Measurements from ENCODE around the gene PCSK7.
"Not testable (repeated sequence)": the region's sequence is repeated elsewhere in the genome, so short reads cannot be mapped to it uniquely, and the experiment has no call there.

Gene PCSK7, protein sequence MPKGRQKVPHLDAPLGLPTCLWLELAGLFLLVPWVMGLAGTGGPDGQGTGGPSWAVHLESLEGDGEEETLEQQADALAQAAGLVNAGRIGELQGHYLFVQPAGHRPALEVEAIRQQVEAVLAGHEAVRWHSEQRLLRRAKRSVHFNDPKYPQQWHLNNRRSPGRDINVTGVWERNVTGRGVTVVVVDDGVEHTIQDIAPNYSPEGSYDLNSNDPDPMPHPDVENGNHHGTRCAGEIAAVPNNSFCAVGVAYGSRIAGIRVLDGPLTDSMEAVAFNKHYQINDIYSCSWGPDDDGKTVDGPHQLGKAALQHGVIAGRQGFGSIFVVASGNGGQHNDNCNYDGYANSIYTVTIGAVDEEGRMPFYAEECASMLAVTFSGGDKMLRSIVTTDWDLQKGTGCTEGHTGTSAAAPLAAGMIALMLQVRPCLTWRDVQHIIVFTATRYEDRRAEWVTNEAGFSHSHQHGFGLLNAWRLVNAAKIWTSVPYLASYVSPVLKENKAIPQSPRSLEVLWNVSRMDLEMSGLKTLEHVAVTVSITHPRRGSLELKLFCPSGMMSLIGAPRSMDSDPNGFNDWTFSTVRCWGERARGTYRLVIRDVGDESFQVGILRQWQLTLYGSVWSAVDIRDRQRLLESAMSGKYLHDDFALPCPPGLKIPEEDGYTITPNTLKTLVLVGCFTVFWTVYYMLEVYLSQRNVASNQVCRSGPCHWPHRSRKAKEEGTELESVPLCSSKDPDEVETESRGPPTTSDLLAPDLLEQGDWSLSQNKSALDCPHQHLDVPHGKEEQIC
- 232 to 464 (median 287) reads per million in 3 experiments for total RNA-seq

DNA sequence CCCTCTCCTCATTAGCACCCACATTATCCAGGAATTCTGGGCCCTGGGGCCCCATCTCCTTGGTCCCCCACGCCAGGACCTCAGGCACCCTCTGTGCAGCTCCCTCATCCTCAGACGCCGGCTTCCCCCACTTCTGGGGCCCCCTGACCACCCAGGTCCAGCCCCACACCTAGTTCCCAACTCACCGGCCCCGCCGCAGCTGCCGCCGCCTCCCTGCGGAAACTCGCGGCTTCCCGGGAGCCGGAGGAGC, at the start of gene PCSK7:
Gene PCSK7, minus strand, starts transcription at position 232 of the 250 bp plus-strand sequence. CDS start 2,229 bp downstream, outside the sequence.
- no peak for DNase-seq

DNA sequence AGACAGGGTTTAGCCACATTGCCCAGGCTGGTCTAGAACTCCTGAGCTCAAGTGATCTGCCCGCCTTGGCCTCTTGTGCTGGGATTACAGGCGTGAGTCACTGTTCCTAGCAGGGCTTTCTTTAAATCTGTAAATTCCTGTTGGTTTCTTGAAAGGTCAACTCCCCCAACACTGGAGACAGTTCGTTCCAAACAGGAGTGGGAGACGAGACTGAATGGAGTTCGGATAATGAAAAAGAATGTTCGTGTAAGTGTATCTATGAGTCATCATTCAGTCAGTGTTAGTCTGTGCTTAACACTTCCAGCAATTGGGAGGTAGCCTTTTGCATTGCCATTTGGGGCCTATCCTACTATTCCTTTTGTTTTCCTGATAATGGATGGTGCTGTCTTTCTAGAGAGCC, 49.3 kb upstream of the PCSK7 start:
- DNase-seq, result no peak

DNA sequence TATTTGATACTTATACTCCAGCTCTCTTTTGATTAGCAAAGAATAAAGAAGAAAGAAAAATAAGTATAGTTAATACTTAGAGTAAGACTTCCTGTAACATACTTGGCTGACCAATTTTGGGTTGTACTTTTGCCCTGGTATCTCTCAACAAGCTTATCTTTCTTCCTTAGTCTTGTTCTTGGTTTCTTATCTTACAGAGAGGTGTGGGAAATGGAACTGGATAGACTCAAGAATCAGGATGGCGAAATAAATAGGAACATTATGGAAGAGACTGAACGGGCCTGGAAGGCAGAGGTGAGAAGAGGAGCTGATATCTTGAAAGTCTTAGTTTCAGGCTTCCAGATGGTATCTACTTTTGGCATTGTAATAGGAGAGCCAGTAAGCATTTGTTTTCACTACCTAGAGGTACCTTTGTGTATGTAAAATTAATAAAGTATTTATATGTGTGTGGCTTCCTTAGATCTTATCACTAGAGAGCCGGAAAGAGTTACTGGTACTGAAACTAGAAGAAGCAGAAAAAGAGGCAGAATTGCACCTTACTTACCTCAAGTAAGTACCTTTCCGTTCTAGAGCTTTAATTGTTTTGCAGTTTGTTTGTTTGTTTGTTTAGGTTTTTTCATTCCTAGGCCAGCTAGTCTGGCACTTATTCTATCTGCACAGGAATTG, 48.0 kb upstream of the PCSK7 start:
- DNase-seq, result peak; percentile 22

DNA sequence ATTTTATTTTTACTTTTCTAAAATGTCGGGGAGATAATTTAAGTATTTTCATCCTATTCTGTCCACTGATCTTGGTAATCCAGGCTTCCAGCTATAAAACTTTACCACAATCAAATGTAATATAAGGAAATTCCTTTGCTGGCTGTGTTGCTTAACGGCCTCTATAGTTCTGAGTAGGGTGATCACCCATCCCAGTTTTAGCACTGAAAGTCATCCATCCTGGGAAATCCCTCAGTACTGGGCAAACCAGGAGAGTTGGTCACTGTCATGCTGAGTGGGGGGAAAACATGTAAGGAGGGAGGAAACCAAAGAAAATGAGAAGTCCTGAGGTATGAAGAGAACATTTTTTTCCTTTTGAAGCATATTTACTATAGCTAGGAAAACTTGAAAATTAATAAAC, 46.5 kb upstream of the PCSK7 start:
- no peak for DNase-seq

DNA sequence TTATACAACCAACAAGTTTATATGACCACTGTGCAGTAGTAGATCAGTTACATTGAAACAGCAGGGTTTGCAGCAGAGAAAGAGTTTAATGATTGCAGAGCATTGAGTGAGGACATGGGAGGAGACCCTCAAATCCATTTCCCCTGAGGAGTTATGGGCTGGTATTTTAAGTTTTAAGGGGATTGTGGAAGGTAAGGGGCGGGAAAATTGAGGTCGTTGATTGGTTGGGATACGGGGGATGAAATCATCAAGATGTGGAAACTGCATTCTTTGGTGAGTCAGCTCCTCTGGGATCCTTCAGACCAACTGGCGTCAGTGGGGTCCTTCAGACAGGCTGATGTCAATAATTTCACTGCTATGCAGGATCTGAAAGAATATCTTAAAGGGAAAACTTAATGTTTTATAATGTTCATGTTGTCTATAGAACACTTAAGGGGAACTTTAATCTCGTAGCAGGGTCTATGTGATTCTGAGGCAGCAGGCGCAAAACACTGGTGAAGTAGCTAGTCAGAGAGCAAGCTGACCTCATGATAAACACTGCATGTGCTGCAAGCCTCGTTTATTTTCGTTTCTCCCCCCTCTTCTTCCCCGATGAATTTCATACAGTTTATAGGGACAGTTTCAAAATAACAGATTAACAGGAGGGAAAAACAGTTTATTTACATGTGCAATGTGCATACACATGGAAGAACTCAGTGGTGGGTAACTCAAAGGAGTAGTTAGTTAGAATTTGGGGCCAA, 41.8 kb upstream of the PCSK7 start:
- no peak for DNase-seq

DNA sequence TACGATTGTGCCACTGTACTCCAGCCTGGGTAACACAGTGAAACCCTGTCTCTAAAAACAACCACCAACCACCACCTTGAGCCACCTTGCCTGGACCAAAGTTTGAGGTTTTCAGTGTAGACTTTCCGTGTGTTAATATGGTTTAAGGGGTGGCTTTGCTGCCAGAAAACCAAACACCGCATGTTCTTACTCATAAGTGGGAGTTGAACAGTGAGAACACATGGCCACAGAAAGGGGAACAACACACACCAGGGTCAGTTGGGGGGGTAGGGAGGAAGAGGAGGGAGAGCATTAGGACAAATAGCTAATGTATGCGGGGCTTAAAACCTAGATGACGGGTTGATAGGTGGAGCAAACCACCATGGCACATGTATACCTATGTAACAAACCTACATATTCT, 40.3 kb upstream of the PCSK7 start:
- not testable (repeated sequence) for DNase-seq

DNA sequence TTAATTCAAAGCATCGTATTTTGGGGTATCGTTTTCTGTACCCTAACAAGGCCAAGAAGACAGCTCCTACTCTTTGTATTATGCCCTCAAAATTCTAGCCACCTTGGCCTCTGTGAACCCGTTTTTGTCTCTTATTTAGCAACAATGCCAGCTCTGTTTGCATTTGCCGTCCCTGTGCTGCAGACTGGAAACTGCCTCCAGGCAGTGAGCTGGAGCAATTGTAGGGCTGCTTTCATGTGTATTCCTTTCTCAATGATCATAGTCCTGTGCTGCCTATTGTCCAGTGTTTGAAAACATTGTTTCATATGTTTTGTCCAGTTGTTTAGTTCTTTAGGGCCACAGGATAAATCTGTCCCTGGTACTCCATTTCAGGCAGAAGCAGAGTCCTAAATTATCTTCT, 39.3 kb upstream of the PCSK7 start:
- no peak for DNase-seq

DNA sequence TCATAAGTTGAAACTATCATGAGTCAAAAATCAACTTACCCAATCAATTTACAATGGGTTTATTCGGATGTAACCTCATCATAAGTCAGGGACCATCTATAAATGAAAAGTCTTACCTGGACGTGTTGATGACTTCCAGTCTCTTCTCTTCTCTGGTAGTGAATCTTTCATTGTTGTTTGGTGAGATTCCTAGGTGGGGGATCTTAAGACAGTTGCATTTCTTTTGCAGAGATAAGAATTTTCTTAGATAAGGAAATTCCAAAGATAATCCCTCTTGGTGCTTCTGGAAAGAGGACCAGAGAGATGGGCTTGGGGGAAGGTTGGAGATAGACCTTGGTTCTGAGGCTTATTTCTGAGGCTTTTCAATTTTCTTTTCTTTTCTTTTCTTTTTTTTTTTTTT, 38.0 kb upstream of the PCSK7 start:
- DNase-seq, result no peak

DNA sequence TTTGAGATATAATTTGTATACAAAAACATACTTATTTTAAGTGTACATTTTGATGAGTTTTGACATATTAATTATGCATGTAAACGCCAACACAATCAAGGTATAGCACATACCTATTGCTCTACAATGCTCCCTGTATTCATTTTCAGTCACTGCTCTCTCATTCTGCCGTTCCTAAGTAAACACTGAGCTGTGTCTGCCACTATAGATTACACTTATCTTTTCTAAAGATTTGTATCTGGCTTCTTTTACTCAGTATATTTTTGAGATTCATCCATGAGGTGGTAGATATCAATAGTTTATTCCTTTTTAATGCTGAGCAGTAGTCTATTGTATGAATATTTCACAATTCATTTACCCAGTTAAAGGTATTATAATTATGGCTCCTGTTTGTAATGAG, 33.9 kb upstream of the PCSK7 start:
- DNase-seq, result no peak

DNA sequence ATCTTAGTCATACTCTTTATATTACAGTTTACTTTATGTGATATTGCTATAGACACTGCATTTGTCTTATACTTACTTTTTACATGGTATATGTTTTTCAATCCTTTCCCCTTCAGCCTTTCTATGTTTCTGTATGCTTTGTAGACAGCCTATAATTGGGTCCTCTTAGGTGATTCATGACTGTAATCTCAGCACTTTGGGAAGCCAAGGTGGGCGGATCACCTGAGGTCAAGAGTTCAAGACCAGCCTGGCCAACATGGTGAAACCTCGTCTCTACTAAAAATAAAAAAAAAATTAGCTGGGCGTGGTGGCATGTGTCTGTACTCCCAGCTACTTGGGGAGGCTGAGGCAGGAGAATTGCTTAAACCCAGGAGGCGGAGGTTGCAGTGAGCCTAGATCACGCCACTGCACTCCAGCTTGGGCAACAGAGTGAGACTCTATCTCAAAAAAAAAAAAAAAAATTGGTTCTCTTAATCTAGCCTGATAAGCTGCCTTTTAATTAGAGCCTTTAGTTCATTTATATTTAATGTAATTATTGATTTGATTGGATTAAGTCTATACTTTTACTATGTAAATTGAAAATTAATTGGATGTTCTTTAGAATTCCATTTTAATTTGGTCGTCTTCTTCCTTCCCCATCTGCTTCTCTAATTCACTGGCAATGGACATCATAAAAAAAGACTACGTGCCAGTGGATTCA, 32.9 kb upstream of the PCSK7 start:
- not testable (repeated sequence) for DNase-seq

DNA sequence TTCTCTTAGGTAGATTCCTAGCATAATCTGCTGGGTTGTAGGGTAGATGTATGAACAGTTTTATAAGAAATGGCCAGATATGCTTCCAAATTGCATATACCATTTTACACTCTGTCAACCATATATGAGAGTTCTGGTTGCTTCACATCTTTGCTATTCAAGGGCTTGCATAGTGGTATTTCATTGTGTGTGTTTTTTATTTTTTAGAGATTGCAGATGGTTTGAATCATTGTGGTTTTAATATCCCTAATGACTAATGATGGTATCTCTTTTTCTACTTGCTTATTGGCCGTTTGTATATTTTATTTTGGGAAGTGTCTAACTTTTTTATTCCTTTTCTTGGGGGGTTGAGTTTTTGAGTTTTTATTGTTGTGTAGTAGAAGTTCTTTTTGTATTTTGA, 27.5 kb upstream of the PCSK7 start:
- DNase-seq, result no peak

DNA sequence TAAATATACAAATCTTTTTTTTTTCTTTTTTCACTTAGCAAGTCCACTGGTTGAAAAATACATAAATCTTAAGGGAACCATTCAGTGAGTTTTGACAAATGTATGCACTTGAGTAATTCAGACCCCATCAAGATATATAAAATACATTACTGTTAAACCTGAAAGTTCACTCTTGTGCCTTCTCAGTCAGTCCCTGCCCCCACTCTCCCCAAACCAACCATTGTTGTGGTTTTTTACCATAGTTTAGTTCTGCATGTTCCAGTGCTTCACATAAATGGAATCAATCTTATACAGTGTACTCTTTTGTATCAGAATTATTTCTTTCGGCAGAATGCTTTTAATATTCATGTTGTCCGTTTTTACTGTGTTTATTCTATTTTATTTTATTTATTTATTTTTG, 26.7 kb upstream of the PCSK7 start:
- no peak for DNase-seq

DNA sequence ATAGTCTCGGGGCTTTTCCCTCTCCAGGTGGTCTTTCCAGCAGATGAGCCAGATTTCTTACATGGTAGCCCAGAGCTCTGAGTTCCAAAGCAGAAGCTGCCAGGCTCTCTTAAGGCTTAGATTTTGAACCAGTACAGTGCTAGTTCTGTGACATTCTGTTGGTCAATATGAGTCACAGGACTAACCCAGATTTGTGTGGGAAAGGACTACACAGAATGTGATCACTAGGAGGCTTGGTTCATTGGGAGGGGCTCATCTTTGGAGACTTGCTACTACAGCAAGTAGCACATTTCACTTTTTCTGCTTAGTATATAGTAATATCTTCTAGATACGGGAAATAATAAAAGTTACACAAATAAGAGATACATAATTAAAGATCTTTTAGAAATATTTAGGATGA, 24.7 kb upstream of the PCSK7 start:
- no peak for DNase-seq

DNA sequence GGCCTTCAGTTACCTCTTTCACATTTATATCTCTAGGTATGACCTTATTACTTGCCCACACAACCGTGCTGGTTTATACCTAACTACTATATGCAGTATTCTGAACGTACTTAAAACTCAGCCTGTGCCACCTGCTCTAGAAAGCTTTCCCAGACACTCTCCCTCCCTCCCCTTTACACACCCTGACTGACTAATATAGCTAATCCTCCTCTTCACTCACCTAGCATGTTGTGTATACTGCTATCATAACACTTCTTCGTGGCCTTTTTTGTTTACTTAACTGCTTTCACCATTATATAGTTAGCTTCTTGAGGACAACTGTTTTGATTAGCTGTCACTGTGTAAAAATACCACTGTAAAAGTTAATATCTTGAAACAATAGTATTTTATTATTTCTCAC, 24.1 kb upstream of the PCSK7 start:
- no peak for DNase-seq

DNA sequence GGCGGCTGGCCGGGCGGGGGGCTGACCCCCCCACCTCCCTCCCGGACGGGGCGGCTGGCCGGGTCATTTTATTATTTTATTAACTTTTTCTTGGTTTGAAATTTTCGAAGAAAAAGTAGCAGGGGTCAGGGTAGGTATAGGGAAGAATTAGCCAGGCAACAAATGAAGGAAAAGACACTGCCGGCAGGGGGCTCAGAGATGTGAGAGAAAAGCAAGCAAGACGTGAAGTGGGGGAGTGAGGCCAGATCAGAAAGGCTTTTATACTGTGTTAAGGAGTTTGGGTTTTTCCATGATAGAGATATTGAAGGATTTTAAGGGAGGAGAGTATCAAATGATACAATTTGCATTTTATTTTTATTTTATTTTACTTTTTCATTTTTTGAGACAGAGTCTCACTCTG, 19.6 kb upstream of the PCSK7 start:
- DNase-seq, result no peak

DNA sequence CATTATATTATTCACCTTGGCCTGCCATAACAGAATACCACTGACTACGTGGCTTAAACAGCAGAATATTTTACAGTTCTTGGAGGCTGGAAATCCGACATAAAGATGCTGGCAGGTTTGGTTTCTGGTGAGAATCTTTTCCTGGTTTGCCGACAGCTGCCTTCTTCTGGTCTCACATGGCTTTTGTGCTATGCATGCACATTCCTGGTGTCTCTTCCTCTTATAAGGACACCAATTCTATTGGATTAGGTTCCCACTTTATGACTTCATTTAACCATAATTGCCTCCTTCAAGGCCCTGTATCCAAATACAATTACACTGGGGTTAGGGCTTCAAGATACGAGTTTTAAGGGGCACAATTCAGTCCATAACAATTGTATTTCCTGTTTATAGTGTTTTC, 17.7 kb upstream of the PCSK7 start:
- no peak for DNase-seq

DNA sequence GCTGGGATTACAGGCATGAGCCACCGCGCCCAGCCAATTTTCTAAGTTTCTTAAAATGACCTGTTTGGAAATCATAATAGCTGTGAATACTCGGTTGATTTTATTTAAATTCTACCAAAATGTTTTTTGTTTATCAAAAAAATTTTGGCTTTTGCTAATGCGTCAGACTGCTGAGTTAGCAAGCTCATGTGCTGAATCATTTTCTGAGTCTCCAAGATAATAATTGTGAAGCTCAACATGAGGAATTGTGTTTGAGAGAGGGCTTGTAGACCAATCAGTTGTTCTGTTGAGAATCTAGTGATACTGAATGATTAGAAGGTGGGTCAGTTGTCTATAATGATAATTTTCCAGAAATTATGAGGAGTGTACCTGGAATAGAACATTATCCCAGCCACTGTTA, 16.5 kb upstream of the PCSK7 start:
- DNase-seq, result no peak

DNA sequence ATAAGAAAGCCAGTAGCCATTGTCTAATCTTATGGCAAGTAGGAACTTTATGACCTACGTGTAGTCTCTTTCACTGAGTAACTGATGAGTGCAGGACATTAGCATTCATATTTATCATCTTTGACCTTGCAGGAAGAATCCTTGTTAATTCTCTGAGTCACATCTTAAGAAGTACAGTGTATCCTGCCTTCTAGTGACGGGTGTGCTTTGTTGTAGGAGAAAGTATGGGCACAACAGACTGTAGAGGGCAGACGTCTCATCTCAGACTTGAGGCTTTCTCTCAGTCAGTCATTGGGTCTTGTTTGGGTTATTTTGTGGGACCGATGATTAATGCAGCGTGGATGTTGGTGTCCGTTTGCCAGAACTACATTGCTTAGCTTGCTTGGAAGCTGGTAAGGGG, 7.4 kb upstream of the PCSK7 start:
- DNase-seq, result no peak

DNA sequence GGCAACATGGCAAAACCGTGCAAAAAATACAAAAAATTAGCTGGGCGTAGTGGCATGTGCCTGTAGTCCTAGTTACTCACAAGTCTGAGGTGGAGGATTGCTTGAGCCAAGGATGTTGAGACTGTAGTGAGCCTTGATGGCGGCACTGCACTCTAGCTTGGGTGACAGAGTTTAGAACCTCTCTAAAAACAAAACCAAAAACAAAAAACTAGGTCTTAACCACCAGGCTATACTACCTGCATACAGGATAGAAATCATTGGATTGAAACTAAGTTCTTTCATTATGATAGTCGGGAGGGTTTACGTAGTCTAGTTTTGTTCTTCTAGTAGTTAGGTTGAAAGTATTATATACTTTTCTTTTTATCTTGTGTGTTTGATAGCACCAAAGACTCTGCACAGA, 6.3 kb upstream of the PCSK7 start:
- DNase-seq, result no peak

DNA sequence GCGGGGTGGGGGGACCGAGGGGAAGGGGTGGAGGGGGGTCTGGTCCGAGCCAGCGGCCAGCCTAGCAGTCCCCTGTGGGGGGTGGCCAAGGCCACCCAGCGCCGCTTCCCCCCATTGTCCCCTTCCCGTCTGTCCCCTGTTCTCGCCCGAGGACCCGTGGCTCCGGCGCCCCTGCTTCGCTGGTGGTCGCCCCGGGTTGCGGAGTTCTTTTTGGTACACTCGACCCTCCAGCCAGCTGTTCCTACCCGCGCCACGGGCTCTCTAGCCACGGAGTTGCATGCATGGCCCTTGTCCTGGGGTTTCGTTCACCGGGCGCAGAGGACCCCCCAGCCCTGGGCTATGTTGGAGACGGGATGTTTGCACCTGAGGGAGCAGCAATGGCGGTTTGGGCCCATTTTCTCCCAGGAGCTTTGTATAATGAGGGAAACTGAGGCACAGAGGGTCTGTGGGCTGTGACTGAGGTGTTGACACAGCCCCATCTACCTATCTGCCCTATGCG, 1.1 kb upstream of the PCSK7 start:
- DNase-seq, result no peak

DNA sequence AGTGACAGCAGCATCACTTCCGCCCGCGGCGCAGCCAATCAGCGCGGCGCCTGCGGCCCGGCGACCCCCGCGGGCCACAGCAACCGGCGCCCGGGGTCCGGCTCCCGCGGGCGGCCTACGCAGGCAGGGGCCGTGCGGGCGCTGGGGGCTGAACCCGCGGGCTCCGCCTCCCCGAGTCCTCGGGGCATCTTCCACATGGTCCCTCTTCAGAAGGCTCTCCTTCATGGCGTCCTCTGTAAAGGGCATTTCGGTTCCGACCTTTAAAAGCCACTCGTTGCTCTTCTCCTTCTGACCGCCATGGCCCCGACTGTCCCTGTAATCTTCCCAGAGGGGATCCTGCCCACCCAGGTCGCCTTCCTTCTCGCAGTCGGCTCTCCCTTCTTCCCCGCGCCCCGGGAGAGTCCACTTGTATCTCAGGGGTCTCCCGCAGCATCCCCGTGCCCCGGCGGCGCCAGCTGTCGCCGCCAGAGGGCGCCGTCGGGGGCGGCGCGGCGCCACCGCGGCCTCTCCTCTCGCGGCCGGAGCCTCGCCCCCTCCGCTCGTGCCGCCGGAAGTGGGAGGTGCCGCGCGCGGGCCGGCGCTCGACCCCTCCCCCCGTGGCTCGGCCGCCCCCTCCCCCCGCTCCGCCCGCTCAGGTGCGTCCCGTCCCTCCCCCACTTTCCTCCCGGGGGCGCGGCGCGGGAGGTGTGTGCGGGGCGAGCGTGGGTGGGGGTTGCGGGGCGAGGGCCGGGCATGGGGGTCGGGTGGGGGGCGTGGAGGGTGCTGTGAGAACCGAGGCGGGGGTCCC, 412 bp upstream of the PCSK7 start, which contains the start of gene RNF214:
Gene RNF214, plus strand, starts transcription at position 580 of the 787 bp plus-strand sequence. CDS start 1,602 bp downstream, outside the sequence.
- DNase-seq, result peak; percentile 68

All from central memory CD4-positive, alpha-beta T cell (primary cell).